DND-41 (cell line): ENCODE results near the gene C4BPA.

Experiments
- CTCF ChIP-seq: IDR thresholded peaks from 2 replicates; pipeline ENCODE4 v1.5.1; 2012; ENCODE audit warnings: borderline replicate concordance, low read length, moderate library complexity, mild to moderate bottlenecking; ENCODE audit not compliant: poor library complexity, severe bottlenecking; ENCODE audit errors: extremely low read depth
- EZH2 ChIP-seq: IDR thresholded peaks from 3 replicates; pipeline ENCODE4 v1.6.1; 2012; ENCODE audit warnings: borderline replicate concordance, low read depth, mild to moderate bottlenecking, moderate library complexity, low read length, inconsistent platforms; ENCODE audit not compliant: severe bottlenecking

GRCh38 chr1:207055386-207056001, 48.5 kb upstream of the C4BPA start:
- TF ChIP-seq CTCF (no peak), EZH2 (no peak)
